Mesodermal cell (in vitro differentiated cells): ENCODE measurements around the gene CACNB2.

Experiments
- H3K27ac ChIP-seq: 2 replicates; pipeline ENCODE4 v1.7.0; 2013; ENCODE audit warnings: mild to moderate bottlenecking, low read depth, low read length, moderate library complexity; ENCODE audit not compliant: severe bottlenecking
- H3K36me3 ChIP-seq: 2 replicates; pipeline ENCODE4 v1.7.1; 2013; ENCODE audit warnings: mild to moderate bottlenecking, low read length, moderate library complexity; ENCODE audit not compliant: control insufficient read depth, insufficient read depth
- H3K4me1 ChIP-seq: one replicate; pipeline ENCODE4 v1.7.1; 2013; ENCODE audit warnings: mild to moderate bottlenecking, low read length; ENCODE audit not compliant: insufficient read depth, control insufficient read depth, poor library complexity, severe bottlenecking
- H3K4me3 ChIP-seq: 2 replicates; pipeline ENCODE4 v1.7.0; 2013; ENCODE audit warnings: low read length, control low read depth, mild to moderate bottlenecking; ENCODE audit not compliant: insufficient read depth, poor library complexity, severe bottlenecking; ENCODE audit errors: extremely low read depth
- H3K9me3 ChIP-seq: 2 replicates; pipeline ENCODE4 v1.7.1; 2013; ENCODE audit warnings: mild to moderate bottlenecking, low read length, moderate library complexity; ENCODE audit not compliant: control insufficient read depth
- WGBS, 2 experiments: methylation state at CpG; one replicate each; pipeline ENCODE4 v1.1.5; 2013; ENCODE audit warnings: missing lambda C conversion rate in 2 of 2; ENCODE audit not compliant: insufficient coverage in 2 of 2; 5-methylcytosine and 5-hydroxymethylcytosine counted together

Gene CACNB2

GRCh38 chr10:18449611-18450026 is 309.4 kb downstream of the CACNB2 start:
- Histone ChIP-seq H3K27ac (no peak overlapping the region), H3K9me3 (no peaks in the 10 kb centered on the region), H3K36me3 (no peaks in the 10 kb centered on the region), H3K4me3 (no peak overlapping the region), H3K4me1 (no peaks in the 10 kb centered on the region)
- WGBS, 2 experiments = 90 to 98% methylated on average over 5 to 7 of the region's 7 CpGs

DNA sequence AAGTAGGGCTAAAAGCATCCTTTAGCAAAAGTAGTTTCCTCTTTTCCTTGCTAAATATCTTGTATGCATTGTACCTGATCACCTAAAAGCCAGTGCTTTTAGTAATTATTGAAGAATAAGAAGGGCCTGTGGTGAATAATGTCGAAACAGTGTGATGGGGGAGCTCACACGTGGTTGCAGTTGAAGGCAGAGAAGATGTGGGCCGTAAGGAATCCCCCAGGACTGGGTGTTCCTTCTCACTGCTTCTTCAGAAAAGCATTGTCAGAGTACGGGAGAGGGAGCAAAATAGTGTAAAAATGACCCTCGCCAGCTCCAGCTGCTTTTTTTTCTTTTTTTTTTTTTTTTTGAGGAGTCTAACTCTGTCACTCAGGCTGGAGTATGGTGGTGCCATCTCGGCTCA is 310.1 kb downstream of the CACNB2 start:
- Histone ChIP-seq H3K36me3 (no peaks in the 10 kb centered on the region), H3K9me3 (no peaks in the 10 kb centered on the region), H3K27ac (no peak overlapping the region), H3K4me1 (no peaks in the 10 kb centered on the region), H3K4me3 (no peak overlapping the region)
- WGBS, 2 experiments = 80 to 82% methylated on average over 4 to 5 of the region's 6 CpGs

DNA sequence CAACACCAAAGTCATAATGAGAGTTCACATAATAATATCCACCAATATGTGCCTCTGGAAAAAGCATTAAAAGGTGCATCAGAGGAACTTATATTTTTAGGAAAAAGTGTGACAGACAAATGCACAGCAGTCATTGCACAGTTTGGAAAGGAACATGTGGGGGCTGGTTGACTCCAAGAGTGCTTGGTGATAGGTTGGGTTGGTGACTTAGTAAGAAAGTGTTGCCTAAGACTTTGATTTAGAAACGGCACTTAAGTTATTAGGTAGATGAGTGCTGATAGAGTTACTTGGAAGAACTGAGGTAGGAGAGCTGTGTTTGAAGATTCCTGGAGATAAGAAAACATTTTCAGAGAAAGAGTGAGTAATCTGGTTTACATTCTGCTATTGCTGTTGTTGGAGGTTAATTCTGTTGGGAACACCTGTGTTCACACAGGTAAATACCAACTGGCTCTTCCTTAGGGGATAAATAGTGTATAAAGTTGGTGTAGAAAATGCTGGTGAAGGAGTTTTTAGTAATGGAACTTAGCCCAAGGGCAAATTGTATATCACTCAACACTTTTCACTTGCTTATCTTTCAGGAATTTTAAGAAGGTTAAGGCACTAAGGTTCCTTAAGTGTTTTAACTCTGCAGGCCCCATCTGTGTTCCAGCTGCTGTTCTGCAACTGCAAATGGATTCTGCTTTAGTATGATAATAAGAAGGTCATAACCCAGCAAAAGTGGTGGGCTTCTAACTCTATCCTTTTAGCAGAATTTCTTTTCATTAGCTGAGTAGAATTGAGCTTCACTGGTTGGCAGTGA is 315.1 kb downstream of the CACNB2 start:
- 87 to 100% methylated on average over 1 of the region's 1 CpG for WGBS, 2 experiments

DNA sequence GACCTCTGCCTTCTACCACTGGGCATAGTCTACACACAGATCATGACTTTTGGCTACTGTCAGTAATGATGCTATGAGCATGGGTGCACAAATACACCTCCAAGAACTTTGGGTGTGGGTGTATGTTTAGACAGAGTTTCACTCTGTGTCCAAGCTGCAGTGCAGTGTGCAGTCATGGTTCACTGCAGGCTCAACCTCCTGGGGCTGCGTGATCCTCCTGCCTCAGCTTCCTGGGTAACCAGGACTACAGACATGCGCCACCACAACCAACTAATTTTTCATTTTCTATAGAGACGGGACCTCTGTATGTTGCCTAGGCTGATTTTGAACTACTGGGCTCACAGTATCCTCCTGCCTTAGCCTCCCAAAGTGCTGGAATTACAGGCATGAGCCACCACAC is 316.8 kb downstream of the CACNB2 start:
- no peak overlapping the region for H3K4me3 ChIP-seq
- WGBS, 2 experiments = 90 to 93% methylated on average over 2 to 3 of the region's 3 CpGs
- H3K9me3 ChIP-seq = no peaks in the 10 kb centered on the region
- no peaks in the 10 kb centered on the region for H3K36me3 ChIP-seq
- no peaks in the 10 kb centered on the region for H3K4me1 ChIP-seq
- no peak overlapping the region for H3K27ac ChIP-seq

More for the DNA sequence above, 315.1 kb downstream of the CACNB2 start:
- H3K9me3 ChIP-seq = no peaks in the 10 kb centered on the region
- no peak overlapping the region for H3K27ac ChIP-seq
- no peak overlapping the region for H3K4me3 ChIP-seq
- no peaks in the 10 kb centered on the region for H3K36me3 ChIP-seq
- H3K4me1 ChIP-seq = no peaks in the 10 kb centered on the region

GRCh38 chr10:18460032-18460431 is 319.8 kb downstream of the CACNB2 start:
- no peaks in the 10 kb centered on the region for H3K4me1 ChIP-seq
- WGBS, 2 experiments = no CpG with 5 or more reads among the region's 2 CpGs
- no peaks in the 10 kb centered on the region for H3K9me3 ChIP-seq
- no peaks in the 10 kb centered on the region for H3K36me3 ChIP-seq
- H3K27ac ChIP-seq = no peak overlapping the region
- H3K4me3 ChIP-seq = no peak overlapping the region

DNA sequence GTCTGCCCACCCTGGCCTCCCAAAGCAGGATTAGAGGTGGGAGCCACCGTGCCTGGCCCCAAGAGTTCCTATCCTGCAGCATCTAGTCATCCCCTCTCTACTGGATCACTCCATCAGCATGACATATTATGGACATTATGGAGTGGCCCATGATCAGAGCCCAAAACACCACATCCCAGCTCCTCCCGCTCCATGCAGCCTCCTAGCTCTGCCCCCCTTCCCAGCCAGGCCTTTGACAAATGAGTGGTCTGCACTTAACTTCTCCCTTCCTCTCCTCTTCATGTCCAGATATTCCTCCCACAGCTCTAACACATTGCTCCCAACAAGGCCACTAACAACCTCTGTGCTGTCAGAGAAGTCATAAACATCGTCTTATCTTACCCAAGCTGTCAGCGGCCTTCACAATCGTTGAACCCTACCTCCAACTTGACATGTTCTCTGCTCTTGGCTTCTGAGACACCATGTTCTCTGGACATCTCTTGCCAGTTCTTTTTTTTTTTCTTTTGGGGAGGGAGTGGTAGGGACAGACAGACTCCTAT is 323.5 kb downstream of the CACNB2 start:
- H3K4me3 ChIP-seq = no peak overlapping the region
- WGBS, 2 experiments = 94 to 95% methylated on average over 3 to 5 of the region's 5 CpGs

DNA sequence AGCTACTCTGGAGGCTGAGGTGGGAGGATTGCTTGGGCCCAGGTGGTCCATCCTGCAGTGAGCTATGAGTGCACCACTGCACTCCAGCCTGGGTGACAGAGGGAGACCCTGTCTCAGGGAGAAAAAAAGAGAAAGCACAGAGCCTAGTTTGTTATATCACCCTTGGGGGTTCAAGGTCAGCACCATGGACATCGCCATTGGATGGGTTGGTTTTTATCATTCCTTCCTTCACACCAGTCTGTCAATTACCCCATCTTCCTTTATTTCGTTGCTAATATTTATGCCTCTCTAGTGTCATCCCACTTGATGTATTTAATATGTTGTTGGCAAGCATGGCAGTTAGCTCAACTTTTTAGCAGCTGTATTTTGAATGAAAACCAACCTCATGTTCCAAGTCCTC is 328.9 kb downstream of the CACNB2 start:
- H3K36me3 ChIP-seq = no peaks in the 10 kb centered on the region
- H3K4me1 ChIP-seq = no peaks in the 10 kb centered on the region
- H3K27ac ChIP-seq = no peak overlapping the region
- no CpG with 5 or more reads among the region's 2 CpGs for WGBS, 2 experiments
- H3K9me3 ChIP-seq = no peaks in the 10 kb centered on the region
- no peak overlapping the region for H3K4me3 ChIP-seq

More for the DNA sequence above, 323.5 kb downstream of the CACNB2 start:
- Histone ChIP-seq H3K36me3 (no peaks in the 10 kb centered on the region), H3K9me3 (no peaks in the 10 kb centered on the region), H3K27ac (no peak overlapping the region), H3K4me1 (no peaks in the 10 kb centered on the region)

- Histone ChIP-seq H3K4me3 (no peak overlapping the region), H3K9me3 (no peaks in the 10 kb centered on the region), H3K4me1 (no peaks in the 10 kb centered on the region), H3K36me3 (no peaks in the 10 kb centered on the region), H3K27ac (no peak overlapping the region)
- WGBS, 2 experiments = 82 to 100% methylated on average over 1 to 5 of the region's 5 CpGs
Observed at GRCh38 chr10:18472977-18473376, 332.8 kb downstream of the CACNB2 start.

GRCh38 chr10:18473424-18474117 is 333.3 kb downstream of the CACNB2 start:
- H3K4me3 ChIP-seq = no peak overlapping the region
- H3K9me3 ChIP-seq = no peaks in the 10 kb centered on the region
- 83 to 100% methylated on average over 3 to 7 of the region's 12 CpGs for WGBS, 2 experiments
- no peaks in the 10 kb centered on the region for H3K4me1 ChIP-seq
- no peak overlapping the region for H3K27ac ChIP-seq
- H3K36me3 ChIP-seq = no peaks in the 10 kb centered on the region

GRCh38 chr10:18474118-18474455 is 333.9 kb downstream of the CACNB2 start:
- no peaks in the 10 kb centered on the region for H3K9me3 ChIP-seq
- 90 to 91% methylated on average over 8 of the region's 8 CpGs for WGBS, 2 experiments
- H3K4me1 ChIP-seq = no peaks in the 10 kb centered on the region
- no peak overlapping the region for H3K27ac ChIP-seq
- no peaks in the 10 kb centered on the region for H3K36me3 ChIP-seq
- H3K4me3 ChIP-seq = no peak overlapping the region
